NK-92 (cell line): ENCODE results near the gene NOP58.
"Not testable (repeated sequence)": the region's sequence is repeated elsewhere in the genome, so short reads cannot be mapped to it uniquely, and the experiment has no call there.

Experiments
- DNase-seq: peaks from one replicate; lab custom pipeline; 2025; ENCODE audit not compliant: unreplicated experiment; lab: John Stamatoyannopoulos, UW

The NOP58 gene

GRCh38 chr2:202306034-202306433, 40.5 kb downstream of the NOP58 start:
- no peak for DNase-seq

DNA sequence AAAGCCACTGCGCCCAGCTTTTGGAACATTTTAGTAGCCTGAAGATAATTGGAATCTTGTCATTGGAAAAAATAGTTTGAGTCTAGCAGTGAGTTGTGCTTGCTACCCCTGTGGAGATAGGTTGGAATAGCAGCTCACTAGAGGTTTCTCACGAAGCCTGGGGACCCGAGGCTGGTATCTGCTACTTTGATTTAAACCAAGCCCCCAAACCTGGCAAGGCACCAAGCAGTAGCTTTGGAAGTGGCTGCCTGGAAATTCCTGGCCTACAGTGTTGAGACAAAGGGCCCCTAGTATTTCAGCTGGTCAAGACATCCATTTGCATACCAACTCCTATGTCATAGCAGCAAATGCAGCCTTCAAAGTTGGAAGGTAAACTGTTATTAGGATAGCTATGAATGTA, 42.1 kb downstream of the NOP58 start:
- DNase-seq = no peak

DNA sequence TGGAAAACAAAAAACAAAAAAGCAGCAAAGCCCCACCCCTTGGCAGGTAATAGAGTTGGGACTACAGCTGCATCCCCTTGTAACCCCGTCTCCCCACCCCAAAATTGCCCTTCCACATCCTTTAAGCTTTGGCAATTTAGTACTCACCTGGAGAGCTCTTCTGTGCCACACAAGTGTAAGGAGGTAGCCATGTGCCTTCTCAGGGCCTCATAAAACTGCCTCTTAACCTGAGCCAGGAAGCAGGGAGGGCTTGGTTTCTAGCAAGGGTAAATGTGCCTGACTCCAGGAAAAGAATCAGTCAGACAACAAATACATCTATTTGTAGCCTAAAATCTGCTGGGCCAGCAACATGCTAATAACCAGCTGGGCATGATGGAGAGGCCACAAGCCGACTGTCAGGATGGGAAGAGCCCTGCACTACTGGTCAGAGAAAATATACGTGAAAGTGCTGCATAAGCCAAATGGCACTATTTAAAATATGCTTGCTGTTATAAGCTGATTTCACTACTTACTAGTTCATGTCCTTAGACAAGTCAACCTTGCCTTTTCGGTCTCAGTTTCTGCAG, 46.3 kb downstream of the NOP58 start:
- DNase-seq = no peak

DNA sequence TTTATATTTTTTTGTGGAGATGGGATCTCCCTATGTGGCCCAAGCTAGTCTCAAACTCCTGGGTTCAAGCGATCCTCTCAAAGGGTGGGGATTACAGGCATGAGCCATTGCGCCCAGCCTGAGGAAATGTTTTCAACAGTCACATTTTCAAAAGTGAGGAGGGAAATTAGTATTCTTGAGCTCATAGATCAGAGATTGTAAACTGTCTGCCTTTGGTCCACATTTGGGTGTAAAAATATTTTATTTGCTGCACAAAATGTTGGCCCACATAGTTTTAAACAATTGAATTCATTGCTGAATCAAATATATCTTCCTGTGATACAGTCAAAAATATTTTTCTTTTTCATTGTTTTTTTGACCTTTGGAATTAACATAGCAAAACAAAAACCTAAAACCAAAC, 48.6 kb downstream of the NOP58 start:
- no peak for DNase-seq

DNA sequence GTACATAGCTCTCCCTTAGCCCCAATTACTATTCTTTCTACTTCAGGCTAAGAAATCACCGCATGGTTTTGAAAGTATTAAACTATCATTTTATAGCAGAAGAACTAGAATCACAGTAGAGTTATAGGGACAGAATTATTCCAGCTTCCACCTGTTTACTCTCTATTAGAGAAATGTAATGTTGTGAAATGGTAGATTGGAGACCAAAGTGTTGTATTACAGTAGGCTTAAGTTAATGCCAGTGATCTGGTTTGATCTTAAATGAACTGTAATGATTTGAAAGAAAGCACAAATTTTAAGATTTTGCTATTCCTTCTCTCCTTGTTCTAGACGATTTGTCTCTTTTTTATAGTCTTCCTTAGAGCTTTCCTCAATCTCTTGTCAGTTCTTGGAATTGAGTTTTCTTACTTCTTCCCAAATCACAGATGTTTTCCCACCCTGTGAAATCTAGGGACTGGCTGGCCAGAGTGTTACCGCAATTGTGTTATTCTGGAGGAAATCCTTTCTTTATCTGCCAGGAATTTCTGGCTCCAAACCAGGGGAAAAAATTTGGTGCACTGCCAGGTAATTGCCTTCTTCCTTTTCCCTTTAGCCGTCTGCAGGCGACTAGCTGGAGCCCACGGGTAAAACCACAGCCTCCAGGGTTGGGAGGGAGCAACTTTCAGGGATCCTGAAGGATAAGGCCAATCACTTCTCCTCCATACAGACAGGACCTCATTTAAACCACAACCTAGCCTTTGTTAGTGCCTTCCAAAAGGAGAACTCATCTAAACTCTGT, 51.7 kb downstream of the NOP58 start:
- no peak for DNase-seq

DNA sequence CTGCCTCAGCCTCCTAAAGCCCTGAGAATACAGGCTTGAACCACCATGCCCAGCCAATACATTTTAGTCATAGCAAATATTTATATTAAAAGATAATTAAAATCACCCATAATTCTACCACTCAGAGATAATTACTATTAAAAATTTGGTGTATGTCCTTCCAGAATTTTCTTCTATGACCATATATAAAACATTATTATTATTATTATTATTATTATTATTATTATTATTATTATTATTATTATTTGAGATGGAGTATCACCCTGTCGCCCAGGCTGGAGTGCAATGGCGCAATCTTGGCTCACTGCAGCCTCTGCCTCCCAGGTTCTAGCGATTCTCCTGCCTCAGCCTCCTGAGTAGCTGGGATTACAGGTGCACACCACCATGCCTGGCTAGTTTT, 54.8 kb downstream of the NOP58 start:
- DNase-seq = not testable (repeated sequence)

GRCh38 chr2:202322435-202322834, 56.9 kb downstream of the NOP58 start:
- DNase-seq = no peak

DNA sequence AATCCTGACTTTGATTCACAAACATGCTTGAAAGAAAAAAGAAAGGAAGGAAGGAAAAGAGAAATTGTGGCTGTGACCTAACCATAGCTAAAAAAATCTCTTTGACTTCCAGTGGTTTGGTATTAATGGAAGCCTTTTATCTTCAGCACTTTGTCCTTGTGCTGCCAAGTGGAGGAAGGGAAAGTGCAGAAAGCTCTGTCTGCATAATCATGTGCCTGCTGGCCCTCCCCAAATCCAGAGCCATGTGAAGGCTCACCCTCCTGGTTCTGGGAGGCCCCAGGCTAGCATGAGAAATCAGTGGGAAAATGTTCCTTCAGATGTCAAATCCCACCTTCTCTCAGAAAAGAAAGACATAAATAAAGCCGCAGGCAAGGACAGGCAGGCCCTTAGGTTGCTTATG, 62.3 kb downstream of the NOP58 start:
- DNase-seq = no peak

DNA sequence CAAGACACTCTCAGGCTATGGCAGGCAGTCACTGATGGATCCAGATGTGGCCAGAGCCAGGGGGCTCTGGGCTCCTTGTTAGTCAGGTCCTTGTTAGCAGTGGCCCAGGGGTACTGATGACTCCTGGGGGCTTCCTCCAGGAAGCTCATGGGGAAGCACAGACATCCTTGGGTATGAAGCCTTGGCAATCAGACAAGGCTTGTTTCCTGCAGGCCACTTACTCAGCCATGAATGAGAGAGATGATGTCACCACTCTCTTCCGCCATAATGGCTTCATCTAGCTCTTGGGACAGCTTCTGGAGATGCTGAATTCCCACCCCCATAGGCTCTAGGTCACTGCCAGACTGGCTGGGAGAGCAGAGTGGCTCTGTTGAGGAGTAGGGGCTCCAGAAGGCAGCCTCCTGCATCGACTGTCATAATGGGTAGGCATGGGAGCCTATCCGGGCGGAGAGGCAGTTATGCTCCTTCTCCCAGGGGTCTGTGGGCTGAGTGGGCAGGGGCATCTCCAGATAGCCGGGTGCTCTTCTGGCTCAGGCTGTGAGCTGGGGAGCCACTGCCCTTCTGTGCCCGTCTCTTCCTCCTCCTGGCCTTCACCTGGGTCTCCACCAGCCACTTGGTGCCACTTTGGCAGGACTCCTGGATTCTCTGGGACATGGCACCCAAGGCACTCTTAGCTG, 70.4 kb downstream of the NOP58 start:
- DNase-seq = no peak

DNA sequence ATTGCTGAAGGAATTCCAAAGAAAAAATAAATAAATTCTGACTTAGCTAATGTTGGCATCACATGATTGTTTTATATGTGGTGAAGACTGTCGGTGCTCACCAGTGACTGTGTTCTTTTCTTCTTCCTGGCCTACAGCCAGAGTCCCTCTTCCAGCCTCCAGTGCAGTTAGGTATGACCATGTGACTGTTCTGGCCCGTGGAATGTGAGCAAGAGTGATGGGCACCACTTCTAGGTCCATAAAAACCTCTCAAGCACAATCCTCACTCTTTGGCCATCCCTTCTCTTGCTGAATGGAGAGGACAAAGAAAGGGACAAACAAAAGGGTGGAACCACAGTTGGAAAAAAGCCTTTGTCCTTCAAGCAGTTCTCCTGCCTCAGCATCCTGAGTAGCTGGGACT, 71.6 kb downstream of the NOP58 start:
- no peak for DNase-seq

DNA sequence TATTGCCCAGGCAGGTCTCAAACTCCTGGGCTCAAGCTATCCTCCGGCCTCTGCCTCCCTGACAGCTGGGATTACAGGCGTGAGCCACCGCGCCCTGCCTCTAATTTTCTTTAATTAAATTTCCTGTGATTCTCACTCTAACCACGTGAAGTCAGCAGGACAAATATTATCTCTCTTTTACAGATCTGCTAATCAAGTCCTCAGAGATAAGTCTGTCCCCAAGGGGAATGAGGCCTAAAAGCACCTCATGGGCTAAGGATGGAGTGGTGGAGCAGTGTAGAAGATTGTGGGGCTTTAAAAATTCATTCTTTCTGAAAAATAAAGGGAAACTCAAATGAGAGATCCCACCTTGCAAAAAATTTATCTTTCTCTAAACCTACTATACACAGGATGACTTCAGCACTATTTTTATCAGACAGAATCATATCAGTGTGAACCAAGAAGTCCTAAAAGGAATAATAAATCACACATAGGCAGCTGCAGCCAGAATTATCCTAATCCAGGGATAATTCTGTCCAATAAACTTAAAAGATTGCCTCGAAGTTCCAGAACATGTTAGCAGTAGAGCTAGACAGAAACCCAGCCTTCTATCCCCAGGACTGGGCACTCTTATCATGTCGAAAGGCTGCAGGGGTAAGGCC, 72.3 kb downstream of the NOP58 start:
- DNase-seq = no peak

DNA sequence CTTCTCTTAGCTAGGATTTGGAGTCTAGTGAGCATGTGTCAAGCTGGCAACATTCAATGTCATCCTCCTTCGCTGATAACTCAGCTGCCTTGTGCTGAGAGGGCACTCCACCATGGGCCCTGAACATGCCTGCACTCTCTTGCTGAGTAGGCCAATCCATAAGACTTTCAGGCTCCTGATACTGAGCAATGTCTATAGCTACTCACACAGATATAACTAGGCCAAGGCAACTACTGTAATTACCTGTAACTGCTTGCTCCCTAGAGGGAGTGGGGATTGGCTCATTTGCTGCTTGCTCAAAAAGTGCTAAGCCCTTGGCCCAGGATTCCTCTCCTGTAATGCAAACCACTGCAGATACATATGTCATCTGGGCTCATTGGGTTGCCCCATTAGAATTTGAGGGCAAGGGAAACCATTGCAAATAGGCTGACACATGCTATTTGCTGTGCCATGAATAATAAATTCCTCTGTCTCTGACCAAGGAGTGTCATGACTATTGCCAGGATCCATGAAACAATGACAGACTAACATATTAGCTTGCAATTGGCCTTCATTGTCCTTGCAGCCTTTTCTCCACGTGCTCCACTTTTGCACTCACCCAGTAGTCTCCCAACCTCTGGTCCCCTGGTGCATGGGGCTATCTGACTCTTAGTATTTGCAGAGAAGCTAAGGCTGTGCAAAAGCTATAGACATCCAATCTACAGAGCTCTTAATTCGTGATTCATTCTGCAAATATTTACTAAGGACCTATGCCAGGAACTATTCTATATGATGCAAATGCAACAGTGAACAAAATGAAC, 73.7 kb downstream of the NOP58 start:
- DNase-seq = no peak

- DNase-seq = no peak
Measured at GRCh38 chr2:202344178-202344577, 78.6 kb downstream of the NOP58 start.

- DNase-seq = no peak
Measured at GRCh38 chr2:202346180-202346579, 80.6 kb downstream of the NOP58 start.
